Measurements from ENCODE around the gene YLPM1.

YLPM1 gene

GRCh38 chr14:74835645-74836250, 72.6 kb downstream of the YLPM1 start:
- DNase-seq = no peak
- Histone ChIP-seq H3K4me1 (no peaks in the 10 kb centered on the region), H3K27ac (no peak overlapping the region), H3K9me3 (no peaks in the 10 kb centered on the region), H3K4me3 (no peak overlapping the region), H3K36me3 (peaks cover 12 to 32% (median 29%) of the 10 kb centered on the region in 3 donors), H3K27me3 (no peaks in the 10 kb centered on the region)
- intact Hi-C loops (cut with DNase I; ENCODE audit: low total_unique reads) = no loop called here
- TF ChIP-seq CTCF (IDR thresholded peaks at IDR 0.05) = no peak

GRCh38 chr14:74836251-74836960, 73.3 kb downstream of the YLPM1 start:
- no peaks in the 10 kb centered on the region for H3K4me1 ChIP-seq
- H3K36me3 ChIP-seq = peaks cover 9 to 32% (median 23%) of the 10 kb centered on the region in 3 donors
- no peaks in the 10 kb centered on the region for H3K27me3 ChIP-seq
- no peak overlapping the region for H3K27ac ChIP-seq
- no peaks in the 10 kb centered on the region for H3K9me3 ChIP-seq
- DNase-seq = no peak
- H3K4me3 ChIP-seq = no peak overlapping the region
- intact Hi-C loops (cut with DNase I; ENCODE audit: low total_unique reads) = no loop called here
- no peak for TF ChIP-seq CTCF (IDR thresholded peaks at IDR 0.05)

GRCh38 chr14:74838166-74838565, 75.0 kb downstream of the YLPM1 start:
- H3K4me3 ChIP-seq = no peak overlapping the region

GRCh38 chr14:74840603-74841030, 77.5 kb downstream of the YLPM1 start:
- TF ChIP-seq CTCF (IDR thresholded peaks at IDR 0.05) = no peak
- Histone ChIP-seq H3K4me1 (no peaks in the 10 kb centered on the region), H3K27ac (no peak overlapping the region), H3K4me3 (no peak overlapping the region), H3K9me3 (no peaks in the 10 kb centered on the region), H3K36me3 (peaks cover 4 to 18% (median 6%) of the 10 kb centered on the region in 3 donors), H3K27me3 (no peaks in the 10 kb centered on the region)
- intact Hi-C loops (cut with DNase I; ENCODE audit: low total_unique reads) = no loop called here
- DNase-seq = no peak

More at GRCh38 chr14:74838166-74838565, 75.0 kb downstream of the YLPM1 start:
- Histone ChIP-seq H3K36me3 (peaks cover 9 to 30% (median 14%) of the 10 kb centered on the region in 3 donors), H3K27ac (no peak overlapping the region), H3K27me3 (no peaks in the 10 kb centered on the region), H3K4me1 (no peaks in the 10 kb centered on the region), H3K9me3 (no peaks in the 10 kb centered on the region)
- DNase-seq = no peak
- no peak for TF ChIP-seq CTCF (IDR thresholded peaks at IDR 0.05)
- intact Hi-C loops (cut with DNase I; ENCODE audit: low total_unique reads) = no loop called here

GRCh38 chr14:74841230-74842207, 78.4 kb downstream of the YLPM1 start:
- TF ChIP-seq CTCF (IDR thresholded peaks at IDR 0.05) = no peak
- Histone ChIP-seq H3K27me3 (no peaks in the 10 kb centered on the region), H3K9me3 (no peaks in the 10 kb centered on the region), H3K36me3 (peaks cover 0 to 10% (median under 1%) of the 10 kb centered on the region in 3 donors), H3K4me1 (no peaks in the 10 kb centered on the region), H3K4me3 (no peak overlapping the region), H3K27ac (no peak overlapping the region)
- intact Hi-C loops (cut with DNase I; ENCODE audit: low total_unique reads) = no loop called here
- DNase-seq = no peak
